Prostate gland (tissue), 2 donors: Measurements from ENCODE around the gene LMCD1.

Experiments
- POLR2A ChIP-seq: fragments of 450-650 bp; IDR thresholded peaks from one replicate; pipeline ENCODE4 v1.6.1; 2016; ENCODE audit warnings: antibody characterized with exemption, mild to moderate bottlenecking
- POLR2AphosphoS5 ChIP-seq: sonication (generic); formaldehyde crosslinking; IDR thresholded peaks from one replicate; pipeline ENCODE4 v1.6.1; 2017; ENCODE audit warnings: antibody characterized with exemption
- TF ChIP-seq, protein P1 (sequence below), 4 experiments: fragments of 200-600 bp in 2 of 4; fragments of 450-650 bp in 2 of 4; sonication (generic) in 2 of 4; IDR thresholded peaks; 1 replicate in 3 of 4; 2 replicates in 1 of 4; pipeline ENCODE4 v1.5.1; 2016 to 2019; ENCODE audit warnings: antibody characterized with exemption in 4 of 4, mild to moderate bottlenecking in 2 of 4, moderate library complexity in 2 of 4

DNA sequence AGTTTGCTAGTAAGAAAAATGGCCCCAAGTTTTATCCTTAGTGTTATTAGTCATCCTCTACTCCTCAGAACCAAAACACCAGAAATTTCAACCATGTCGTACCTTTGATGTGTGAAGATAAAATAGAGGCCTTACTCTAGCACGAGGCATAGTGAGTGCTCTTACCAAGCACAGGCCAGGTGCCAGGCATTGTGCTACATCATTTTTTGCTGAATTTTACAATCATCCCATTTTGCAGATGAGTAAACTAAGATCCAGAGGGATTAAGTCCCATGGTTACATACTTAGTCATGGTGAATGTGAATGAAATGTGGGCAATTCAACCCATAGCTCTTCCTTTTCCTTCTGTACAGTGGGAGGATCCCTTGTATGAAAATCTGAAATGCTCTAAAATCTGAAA, 15.2 kb downstream of the LMCD1 start:
- TF ChIP-seq, protein P1, sequence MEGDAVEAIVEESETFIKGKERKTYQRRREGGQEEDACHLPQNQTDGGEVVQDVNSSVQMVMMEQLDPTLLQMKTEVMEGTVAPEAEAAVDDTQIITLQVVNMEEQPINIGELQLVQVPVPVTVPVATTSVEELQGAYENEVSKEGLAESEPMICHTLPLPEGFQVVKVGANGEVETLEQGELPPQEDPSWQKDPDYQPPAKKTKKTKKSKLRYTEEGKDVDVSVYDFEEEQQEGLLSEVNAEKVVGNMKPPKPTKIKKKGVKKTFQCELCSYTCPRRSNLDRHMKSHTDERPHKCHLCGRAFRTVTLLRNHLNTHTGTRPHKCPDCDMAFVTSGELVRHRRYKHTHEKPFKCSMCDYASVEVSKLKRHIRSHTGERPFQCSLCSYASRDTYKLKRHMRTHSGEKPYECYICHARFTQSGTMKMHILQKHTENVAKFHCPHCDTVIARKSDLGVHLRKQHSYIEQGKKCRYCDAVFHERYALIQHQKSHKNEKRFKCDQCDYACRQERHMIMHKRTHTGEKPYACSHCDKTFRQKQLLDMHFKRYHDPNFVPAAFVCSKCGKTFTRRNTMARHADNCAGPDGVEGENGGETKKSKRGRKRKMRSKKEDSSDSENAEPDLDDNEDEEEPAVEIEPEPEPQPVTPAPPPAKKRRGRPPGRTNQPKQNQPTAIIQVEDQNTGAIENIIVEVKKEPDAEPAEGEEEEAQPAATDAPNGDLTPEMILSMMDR (IDR thresholded peaks at IDR 0.05) = no peak
- TF ChIP-seq POLR2A (no peak), POLR2AphosphoS5 (no peak)
